ENCODE data around the gene TMEM80. TPM values are rescaled to one million over a fixed set of nuclear protein-coding genes. Genes with fewer than 3 reads are reported as not detected.
A peak's percentile ranks its signal among the peaks of the same experiment; 100 is the strongest.

The TMEM80 gene
- polyA plus RNA-seq, 4 donors, result 11.9 to 35.4 (median 21.2) TPM

- Histone ChIP-seq H3K9me3 (ENCODE audit: control insufficient read depth in 2 of 2, insufficient read depth in 1 of 2, low read depth in 1 of 2, low read length in 1 of 2) (no peaks in the 10 kb centered on the region), H3K27me3 (ENCODE audit: control insufficient read depth in 3 of 3, insufficient read depth in 3 of 3, low read length in 3 of 3) (peaks cover 0 to 28% (median 0%) of the 10 kb centered on the region in 3 donors), H3K36me3 (ENCODE audit: control insufficient read depth in 3 of 3, insufficient read depth in 2 of 3, low read depth in 1 of 3, low read length in 3 of 3) (peaks cover 2 to 82% (median 26%) of the 10 kb centered on the region in 3 donors), H3K4me1 (ENCODE audit: control insufficient read depth in 3 of 3, insufficient read depth in 2 of 3, low read depth in 1 of 3, low read length in 2 of 3) (peaks cover 7 to 42% (median 15%) of the 10 kb centered on the region in 3 donors), H3K27ac (ENCODE audit: low read depth in 1 of 3, low read length in 2 of 3) (peak overlapping the region in 1 of 3 donors; percentile 54), H3K4me3 (ENCODE audit: low read depth in 1 of 3, low read length in 3 of 3) (peak overlapping the region in 1 of 3 donors; percentile 3)
- no peak for FAIRE-seq
- WGBS, 3 donors, result 21 to 57% (median 37%) methylated on average over 32 to 53 of the region's 53 CpGs
- DNase-seq, result peak in 1 of 2 donors; percentile 57
Observed at GRCh38 chr11:720642-721246, 25.1 kb downstream of the TMEM80 start.

GRCh38 chr11:721247-721740 is 25.7 kb downstream of the TMEM80 start:
- FAIRE-seq, result no peak
- peak overlapping the region in 1 of 3 donors; percentile 3 for H3K4me3 ChIP-seq (ENCODE audit: low read depth in 1 of 3, low read length in 3 of 3)
- H3K27me3 ChIP-seq (ENCODE audit: control insufficient read depth in 3 of 3, insufficient read depth in 3 of 3, low read length in 3 of 3), result peaks cover 0 to 28% (median 0%) of the 10 kb centered on the region in 3 donors
- H3K36me3 ChIP-seq (ENCODE audit: control insufficient read depth in 3 of 3, insufficient read depth in 2 of 3, low read depth in 1 of 3, low read length in 3 of 3), result peaks cover 2 to 78% (median 26%) of the 10 kb centered on the region in 3 donors
- WGBS, 3 donors, result 36 to 44% (median 36%) methylated on average over 24 to 28 of the region's 28 CpGs
- DNase-seq, result no peak
- H3K27ac ChIP-seq (ENCODE audit: low read depth in 1 of 3, low read length in 2 of 3), result peak overlapping the region in 1 of 3 donors; percentile 33
- peaks cover 7 to 42% (median 15%) of the 10 kb centered on the region in 3 donors for H3K4me1 ChIP-seq (ENCODE audit: control insufficient read depth in 3 of 3, insufficient read depth in 2 of 3, low read depth in 1 of 3, low read length in 2 of 3)
- no peaks in the 10 kb centered on the region for H3K9me3 ChIP-seq (ENCODE audit: control insufficient read depth in 2 of 2, insufficient read depth in 1 of 2, low read depth in 1 of 2, low read length in 1 of 2)

GRCh38 chr11:721741-722345 is 26.2 kb downstream of the TMEM80 start:
- DNase-seq (peak; percentile 57 to 67), FAIRE-seq (no peak)
- H3K27me3 ChIP-seq (ENCODE audit: control insufficient read depth in 3 of 3, insufficient read depth in 3 of 3, low read length in 3 of 3), result peaks cover 0 to 31% (median 0%) of the 10 kb centered on the region in 3 donors
- peaks cover 2 to 80% (median 26%) of the 10 kb centered on the region in 3 donors for H3K36me3 ChIP-seq (ENCODE audit: control insufficient read depth in 3 of 3, insufficient read depth in 2 of 3, low read depth in 1 of 3, low read length in 3 of 3)
- peaks cover 7 to 47% (median 15%) of the 10 kb centered on the region in 3 donors for H3K4me1 ChIP-seq (ENCODE audit: control insufficient read depth in 3 of 3, insufficient read depth in 2 of 3, low read depth in 1 of 3, low read length in 2 of 3)
- peak overlapping the region in 2 of 3 donors; percentile 33 to 46 for H3K27ac ChIP-seq (ENCODE audit: low read depth in 1 of 3, low read length in 2 of 3)
- H3K9me3 ChIP-seq (ENCODE audit: control insufficient read depth in 2 of 2, insufficient read depth in 1 of 2, low read depth in 1 of 2, low read length in 1 of 2), result no peaks in the 10 kb centered on the region
- 13 to 21% (median 15%) methylated on average over 25 to 33 of the region's 33 CpGs for WGBS, 3 donors
- H3K4me3 ChIP-seq (ENCODE audit: low read depth in 1 of 3, low read length in 3 of 3), result no peak overlapping the region

- H3K27me3 ChIP-seq (ENCODE audit: control insufficient read depth in 3 of 3, insufficient read depth in 3 of 3, low read length in 3 of 3), result peaks cover 0 to 31% (median 0%) of the 10 kb centered on the region in 3 donors
- H3K4me1 ChIP-seq (ENCODE audit: control insufficient read depth in 3 of 3, insufficient read depth in 2 of 3, low read depth in 1 of 3, low read length in 2 of 3), result peaks cover 7 to 52% (median 15%) of the 10 kb centered on the region in 3 donors
- H3K4me3 ChIP-seq (ENCODE audit: low read depth in 1 of 3, low read length in 3 of 3), result no peak overlapping the region
- H3K9me3 ChIP-seq (ENCODE audit: control insufficient read depth in 2 of 2, insufficient read depth in 1 of 2, low read depth in 1 of 2, low read length in 1 of 2), result no peaks in the 10 kb centered on the region
- no peak for FAIRE-seq
- H3K27ac ChIP-seq (ENCODE audit: low read depth in 1 of 3, low read length in 2 of 3), result peak overlapping the region in 2 of 3 donors; percentile 33 to 46
- peaks cover 2 to 80% (median 29%) of the 10 kb centered on the region in 3 donors for H3K36me3 ChIP-seq (ENCODE audit: control insufficient read depth in 3 of 3, insufficient read depth in 2 of 3, low read depth in 1 of 3, low read length in 3 of 3)
- whole genome bisulfite sequencing, 3 donors, result 51 to 62% (median 58%) methylated on average over 15 to 20 of the region's 20 CpGs
- DNase-seq, result no peak
Observed at GRCh38 chr11:722346-722811, 26.8 kb downstream of the TMEM80 start.

GRCh38 chr11:723120-723883 is 27.7 kb downstream of the TMEM80 start:
- Histone ChIP-seq H3K36me3 (ENCODE audit: control insufficient read depth in 3 of 3, insufficient read depth in 2 of 3, low read depth in 1 of 3, low read length in 3 of 3) (peaks cover 2 to 84% (median 29%) of the 10 kb centered on the region in 3 donors), H3K4me3 (ENCODE audit: low read depth in 1 of 3, low read length in 3 of 3) (no peak overlapping the region), H3K27ac (ENCODE audit: low read depth in 1 of 3, low read length in 2 of 3) (no peak overlapping the region), H3K9me3 (ENCODE audit: control insufficient read depth in 2 of 2, insufficient read depth in 1 of 2, low read depth in 1 of 2, low read length in 1 of 2) (no peaks in the 10 kb centered on the region), H3K27me3 (ENCODE audit: control insufficient read depth in 3 of 3, insufficient read depth in 3 of 3, low read length in 3 of 3) (peaks cover 0 to 31% (median 0%) of the 10 kb centered on the region in 3 donors), H3K4me1 (ENCODE audit: control insufficient read depth in 3 of 3, insufficient read depth in 2 of 3, low read depth in 1 of 3, low read length in 2 of 3) (peaks cover 7 to 62% (median 15%) of the 10 kb centered on the region in 3 donors)
- DNase-seq (peak; percentile 70 to 79), FAIRE-seq (no peak)
- 48 to 51% (median 48%) methylated on average over 8 of the region's 8 CpGs for WGBS, 3 donors

GRCh38 chr11:724049-724777 is 28.6 kb downstream of the TMEM80 start:
- Histone ChIP-seq H3K36me3 (ENCODE audit: control insufficient read depth in 3 of 3, insufficient read depth in 2 of 3, low read depth in 1 of 3, low read length in 3 of 3) (peaks cover 2 to 83% (median 29%) of the 10 kb centered on the region in 3 donors), H3K4me1 (ENCODE audit: control insufficient read depth in 3 of 3, insufficient read depth in 2 of 3, low read depth in 1 of 3, low read length in 2 of 3) (peaks cover 7 to 62% (median 15%) of the 10 kb centered on the region in 3 donors), H3K9me3 (ENCODE audit: control insufficient read depth in 2 of 2, insufficient read depth in 1 of 2, low read depth in 1 of 2, low read length in 1 of 2) (no peaks in the 10 kb centered on the region), H3K27ac (ENCODE audit: low read depth in 1 of 3, low read length in 2 of 3) (no peak overlapping the region), H3K27me3 (ENCODE audit: control insufficient read depth in 3 of 3, insufficient read depth in 3 of 3, low read length in 3 of 3) (peaks cover 0 to 31% (median 0%) of the 10 kb centered on the region in 3 donors), H3K4me3 (ENCODE audit: low read depth in 1 of 3, low read length in 3 of 3) (no peak overlapping the region)
- no peak for FAIRE-seq
- no peak for DNase-seq
- 70 to 84% (median 80%) methylated on average over 16 to 19 of the region's 19 CpGs for WGBS, 3 donors

GRCh38 chr11:724778-725386 is 29.3 kb downstream of the TMEM80 start:
- FAIRE-seq, result no peak
- Histone ChIP-seq H3K4me3 (ENCODE audit: low read depth in 1 of 3, low read length in 3 of 3) (no peak overlapping the region), H3K4me1 (ENCODE audit: control insufficient read depth in 3 of 3, insufficient read depth in 2 of 3, low read depth in 1 of 3, low read length in 2 of 3) (peaks cover 7 to 68% (median 15%) of the 10 kb centered on the region in 3 donors), H3K36me3 (ENCODE audit: control insufficient read depth in 3 of 3, insufficient read depth in 2 of 3, low read depth in 1 of 3, low read length in 3 of 3) (peaks cover 2 to 76% (median 23%) of the 10 kb centered on the region in 3 donors), H3K27me3 (ENCODE audit: control insufficient read depth in 3 of 3, insufficient read depth in 3 of 3, low read length in 3 of 3) (peaks cover 0 to 31% (median 0%) of the 10 kb centered on the region in 3 donors), H3K27ac (ENCODE audit: low read depth in 1 of 3, low read length in 2 of 3) (no peak overlapping the region), H3K9me3 (ENCODE audit: control insufficient read depth in 2 of 2, insufficient read depth in 1 of 2, low read depth in 1 of 2, low read length in 1 of 2) (no peaks in the 10 kb centered on the region)
- DNase-seq, result no peak
- WGBS, 3 donors, result 73 to 83% (median 76%) methylated on average over 17 to 18 of the region's 18 CpGs

All from small intestine (tissue), 7 donors.